Activated B cell treated with CpG ODN at 0.5 μM for 24 hours (primary cell): ENCODE data around the gene EFNA5. TPM values are rescaled to one million over a fixed set of nuclear protein-coding genes. Genes with fewer than 3 reads are reported as not detected.

Experiments used
- ATAC-seq: fragments of 200-7000 bp; cut with Tn5 transposase; one replicate; pipeline ENCODE4 v1.10.0; 2021; ENCODE audit warnings: low read depth, mild to moderate bottlenecking, moderate library complexity
- CTCF ChIA-PET: fragments of 350-600 bp; sonication (Branson Sonifier 250); formaldehyde crosslinking; loops from one replicate; lab custom pipeline; 2021; ENCODE audit warnings: antibody characterized with exemption; lab: Charles Lee
- POLR2A ChIA-PET: fragments of 350-600 bp; sonication (Branson Sonifier 250); formaldehyde crosslinking; loops from one replicate; lab custom pipeline; 2021; ENCODE audit warnings: antibody characterized with exemption; lab: Charles Lee
- DNase-seq: peaks from one replicate; pipeline ENCODE4 v3.0.0; 2022
- H3K27ac Mint-ChIP-seq: one replicate; pipeline ENCODE4 v1.8.0; 2020; ENCODE audit warnings: mixed read lengths
- H3K27me3 Mint-ChIP-seq: one replicate; pipeline ENCODE4 v1.8.0; 2021; ENCODE audit warnings: mixed read lengths
- H3K36me3 Mint-ChIP-seq: one replicate; pipeline ENCODE4 v1.8.0; 2021; ENCODE audit warnings: low read depth, mixed read lengths
- H3K4me1 Mint-ChIP-seq: one replicate; pipeline ENCODE4 v1.8.0; 2021; ENCODE audit warnings: mixed read lengths
- H3K4me3 Mint-ChIP-seq: one replicate; pipeline ENCODE4 v1.8.0; 2020; ENCODE audit warnings: mild to moderate bottlenecking, mixed read lengths
- H3K9me3 Mint-ChIP-seq: one replicate; pipeline ENCODE4 v1.8.0; 2020; ENCODE audit warnings: mixed read lengths
- intact Hi-C: fragments of 100-400 bp; cut with micrococcal nuclease; formaldehyde crosslinking; loops from one replicate; pipeline ENCODE4 v1.15.1; 2024
- total RNA-seq: library from RNA; stranded (reverse); gene quantifications from 2 replicates; pipeline ENCODE4 v1.2.3, GENCODE V29; 2022
- TF ChIP-seq, protein P1 (sequence below): fragments of 200-600 bp; IDR thresholded peaks from one replicate; pipeline ENCODE4 v1.8.0; 2022; ENCODE audit warnings: antibody characterized with exemption, mild to moderate bottlenecking

EFNA5 gene
- total RNA-seq, 1 donor from 2014 or later, result not detected

DNA sequence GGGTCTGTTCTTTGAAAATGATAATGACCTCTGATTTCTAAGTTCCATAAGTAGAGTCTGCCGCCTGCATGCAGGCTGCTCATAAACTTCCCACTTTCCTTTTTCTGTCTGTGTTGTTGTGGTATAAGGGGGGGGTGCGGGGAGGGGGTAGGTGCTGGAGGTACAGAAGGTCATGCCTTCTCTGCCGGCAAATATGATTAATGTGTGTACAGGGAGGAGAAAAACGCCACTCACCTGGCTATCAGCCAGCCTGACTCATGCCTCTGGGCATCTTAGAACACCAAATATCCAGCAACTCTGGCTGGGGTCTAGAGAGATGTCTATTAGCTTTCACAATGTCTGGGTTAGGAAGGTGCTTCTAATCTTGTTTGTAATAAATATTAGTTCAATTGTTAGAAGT, 128.3 kb downstream of the EFNA5 start:
- Mint-ChIP-seq H3K9me3 (no peaks in the 10 kb centered on the region), H3K4me3 (no peak overlapping the region), H3K27me3 (peaks cover 3% of the 10 kb centered on the region), H3K27ac (no peak overlapping the region), H3K36me3 (no peaks in the 10 kb centered on the region), H3K4me1 (no peaks in the 10 kb centered on the region)
- POLR2A ChIA-PET, result no interaction called here
- intact Hi-C loops, result no loop called here
- ATAC-seq, result no peak
- no peak for DNase-seq
- TF ChIP-seq, protein P1, sequence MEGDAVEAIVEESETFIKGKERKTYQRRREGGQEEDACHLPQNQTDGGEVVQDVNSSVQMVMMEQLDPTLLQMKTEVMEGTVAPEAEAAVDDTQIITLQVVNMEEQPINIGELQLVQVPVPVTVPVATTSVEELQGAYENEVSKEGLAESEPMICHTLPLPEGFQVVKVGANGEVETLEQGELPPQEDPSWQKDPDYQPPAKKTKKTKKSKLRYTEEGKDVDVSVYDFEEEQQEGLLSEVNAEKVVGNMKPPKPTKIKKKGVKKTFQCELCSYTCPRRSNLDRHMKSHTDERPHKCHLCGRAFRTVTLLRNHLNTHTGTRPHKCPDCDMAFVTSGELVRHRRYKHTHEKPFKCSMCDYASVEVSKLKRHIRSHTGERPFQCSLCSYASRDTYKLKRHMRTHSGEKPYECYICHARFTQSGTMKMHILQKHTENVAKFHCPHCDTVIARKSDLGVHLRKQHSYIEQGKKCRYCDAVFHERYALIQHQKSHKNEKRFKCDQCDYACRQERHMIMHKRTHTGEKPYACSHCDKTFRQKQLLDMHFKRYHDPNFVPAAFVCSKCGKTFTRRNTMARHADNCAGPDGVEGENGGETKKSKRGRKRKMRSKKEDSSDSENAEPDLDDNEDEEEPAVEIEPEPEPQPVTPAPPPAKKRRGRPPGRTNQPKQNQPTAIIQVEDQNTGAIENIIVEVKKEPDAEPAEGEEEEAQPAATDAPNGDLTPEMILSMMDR, result no peak
- CTCF ChIA-PET, result no interaction called here

DNA sequence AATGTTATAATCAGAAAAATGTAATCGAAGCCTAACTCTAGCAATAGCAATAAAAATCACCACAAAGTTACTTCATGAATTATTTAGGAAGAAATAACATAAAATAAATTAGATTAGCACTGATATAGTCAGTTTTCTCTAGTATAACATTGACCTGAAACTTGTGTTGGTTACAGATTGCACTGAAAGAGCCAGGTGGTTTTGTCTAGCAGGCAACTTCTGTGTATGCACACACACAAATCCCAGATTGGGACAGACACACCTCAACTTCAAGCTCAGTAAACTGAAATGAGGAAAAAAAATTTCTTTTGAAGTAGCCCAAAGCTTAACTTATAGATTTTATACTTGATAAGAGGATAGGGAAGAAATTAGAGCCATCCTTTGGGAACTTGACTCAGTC, 129.3 kb downstream of the EFNA5 start:
- no peaks in the 10 kb centered on the region for H3K36me3 Mint-ChIP-seq
- intact Hi-C loops, result no loop called here
- CTCF ChIA-PET, result no interaction called here
- H3K27ac Mint-ChIP-seq, result no peak overlapping the region
- H3K27me3 Mint-ChIP-seq, result peaks cover 3% of the 10 kb centered on the region
- no peaks in the 10 kb centered on the region for H3K4me1 Mint-ChIP-seq
- H3K9me3 Mint-ChIP-seq, result no peaks in the 10 kb centered on the region
- no peak overlapping the region for H3K4me3 Mint-ChIP-seq
- TF ChIP-seq, protein P1, result no peak
- no peak for ATAC-seq
- no peak for DNase-seq
- POLR2A ChIA-PET, result no interaction called here

DNA sequence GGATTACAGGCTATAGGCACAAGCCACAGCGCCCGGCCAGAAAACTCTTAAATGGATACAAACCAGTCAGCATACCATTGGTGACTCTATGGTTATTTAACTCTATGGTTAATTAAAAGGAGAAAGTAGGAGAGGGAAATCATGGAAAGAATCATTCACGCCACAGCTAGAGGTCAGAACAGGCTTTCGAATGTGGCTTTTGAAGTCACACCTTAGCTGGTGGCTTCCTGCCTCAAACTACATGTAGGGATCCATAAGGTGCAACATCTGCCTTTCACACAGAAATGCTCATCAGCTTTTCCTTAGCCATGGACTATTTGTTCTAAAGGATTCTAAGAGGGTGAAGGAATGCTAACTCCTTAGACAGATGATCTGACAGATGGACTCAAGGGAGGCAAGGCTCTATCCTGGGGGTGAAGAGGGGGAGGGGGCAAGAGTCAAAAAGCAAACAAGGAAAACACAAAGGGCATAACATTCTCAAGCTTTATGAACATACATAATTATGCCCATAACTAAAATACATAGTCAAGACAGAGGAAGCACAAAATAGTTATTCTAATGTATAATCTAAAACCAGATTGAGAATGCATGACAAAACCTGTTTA, 130.9 kb downstream of the EFNA5 start:
- TF ChIP-seq, protein P1, result no peak
- CTCF ChIA-PET, result no interaction called here
- no peak for ATAC-seq
- no peak for DNase-seq
- Mint-ChIP-seq H3K27ac (no peak overlapping the region), H3K9me3 (no peaks in the 10 kb centered on the region), H3K36me3 (no peaks in the 10 kb centered on the region), H3K4me1 (no peaks in the 10 kb centered on the region), H3K27me3 (peaks cover 3% of the 10 kb centered on the region), H3K4me3 (no peak overlapping the region)
- POLR2A ChIA-PET, result no interaction called here
- intact Hi-C loops, result no loop called here

DNA sequence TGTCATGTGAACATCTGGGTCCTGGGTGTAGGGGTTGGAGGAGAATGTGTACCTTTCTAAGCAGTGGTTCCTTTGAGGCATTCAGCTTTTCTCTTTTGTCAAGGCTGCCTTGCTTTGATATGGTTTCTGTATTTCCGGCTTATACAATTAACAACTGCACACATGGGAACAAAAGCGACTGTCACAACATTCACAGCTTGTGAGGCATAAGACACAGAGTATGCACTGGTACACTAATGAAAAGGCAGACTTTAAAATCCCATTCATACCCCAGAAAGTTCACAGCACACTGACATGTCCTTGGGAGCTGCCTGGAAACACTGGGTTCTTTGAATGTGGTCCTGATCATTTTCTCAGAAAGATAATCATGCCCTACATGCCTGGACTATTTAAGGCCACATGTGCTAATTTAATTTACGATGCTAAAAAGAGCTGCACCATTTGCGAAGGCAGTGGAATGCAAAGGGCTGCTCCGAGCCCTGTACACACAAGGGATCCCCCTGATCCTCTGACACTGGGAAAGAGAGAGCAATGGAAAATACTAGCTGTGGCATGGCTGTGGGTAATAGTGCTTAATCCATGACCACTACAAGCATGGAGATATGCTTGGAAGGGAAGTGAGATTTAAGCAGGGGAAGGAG, 131.8 kb downstream of the EFNA5 start:
- peaks cover 6% of the 10 kb centered on the region for H3K27me3 Mint-ChIP-seq
- ChIA-PET CTCF (no interaction called here), POLR2A (no interaction called here)
- DNase-seq, result no peak
- H3K36me3 Mint-ChIP-seq, result no peaks in the 10 kb centered on the region
- H3K4me3 Mint-ChIP-seq, result no peak overlapping the region
- no peak for ATAC-seq
- no peaks in the 10 kb centered on the region for H3K4me1 Mint-ChIP-seq
- intact Hi-C loops, result no loop called here
- no peak overlapping the region for H3K27ac Mint-ChIP-seq
- TF ChIP-seq, protein P1, result no peak
- no peaks in the 10 kb centered on the region for H3K9me3 Mint-ChIP-seq

DNA sequence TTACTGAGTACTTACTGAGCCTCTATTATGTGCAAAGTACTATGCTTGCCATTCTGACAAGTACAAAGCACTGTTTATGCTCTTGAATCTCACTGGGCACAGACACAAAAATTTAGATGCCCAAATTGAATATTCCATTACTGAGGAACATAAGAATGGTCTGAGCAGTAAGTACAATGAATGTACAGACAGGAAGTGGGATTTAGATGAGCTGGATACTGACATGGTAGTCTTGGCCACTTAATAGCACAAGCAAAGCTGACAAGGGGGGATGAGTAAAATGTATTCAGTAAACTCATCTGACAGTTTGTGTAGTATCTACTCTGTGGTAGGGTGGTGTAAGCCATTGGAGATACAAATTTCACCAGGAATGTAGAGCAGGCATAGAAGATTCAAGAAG, 132.4 kb downstream of the EFNA5 start:
- CTCF ChIA-PET, result no interaction called here
- Mint-ChIP-seq H3K27ac (no peak overlapping the region), H3K4me3 (no peak overlapping the region), H3K27me3 (peaks cover 6% of the 10 kb centered on the region), H3K9me3 (no peaks in the 10 kb centered on the region), H3K36me3 (no peaks in the 10 kb centered on the region), H3K4me1 (no peaks in the 10 kb centered on the region)
- TF ChIP-seq, protein P1, result no peak
- DNase-seq (no peak), ATAC-seq (no peak)
- POLR2A ChIA-PET, result no interaction called here
- intact Hi-C loops, result no loop called here
